ENCODE measurements around the gene CCSER1.

GRCh38 chr4:91028228-91028627 lies 901.0 kb downstream of the CCSER1 start:
- TF ChIP-seq, protein P1, sequence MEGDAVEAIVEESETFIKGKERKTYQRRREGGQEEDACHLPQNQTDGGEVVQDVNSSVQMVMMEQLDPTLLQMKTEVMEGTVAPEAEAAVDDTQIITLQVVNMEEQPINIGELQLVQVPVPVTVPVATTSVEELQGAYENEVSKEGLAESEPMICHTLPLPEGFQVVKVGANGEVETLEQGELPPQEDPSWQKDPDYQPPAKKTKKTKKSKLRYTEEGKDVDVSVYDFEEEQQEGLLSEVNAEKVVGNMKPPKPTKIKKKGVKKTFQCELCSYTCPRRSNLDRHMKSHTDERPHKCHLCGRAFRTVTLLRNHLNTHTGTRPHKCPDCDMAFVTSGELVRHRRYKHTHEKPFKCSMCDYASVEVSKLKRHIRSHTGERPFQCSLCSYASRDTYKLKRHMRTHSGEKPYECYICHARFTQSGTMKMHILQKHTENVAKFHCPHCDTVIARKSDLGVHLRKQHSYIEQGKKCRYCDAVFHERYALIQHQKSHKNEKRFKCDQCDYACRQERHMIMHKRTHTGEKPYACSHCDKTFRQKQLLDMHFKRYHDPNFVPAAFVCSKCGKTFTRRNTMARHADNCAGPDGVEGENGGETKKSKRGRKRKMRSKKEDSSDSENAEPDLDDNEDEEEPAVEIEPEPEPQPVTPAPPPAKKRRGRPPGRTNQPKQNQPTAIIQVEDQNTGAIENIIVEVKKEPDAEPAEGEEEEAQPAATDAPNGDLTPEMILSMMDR (IDR thresholded peaks at IDR 0.05 in 8 of 11, conservative IDR thresholded peaks at IDR 0.05 in 3 of 11) = no peak
- TF ChIP-seq POLR2AphosphoS5 (IDR thresholded peaks at IDR 0.05) (no peak), POLR2A (IDR thresholded peaks at IDR 0.05) (no peak)
